Measurements from ENCODE around the gene AMDHD1.
"Not testable (repeated sequence)": the region's sequence is repeated elsewhere in the genome, so short reads cannot be mapped to it uniquely, and the experiment has no call there.

AMDHD1 gene

DNA sequence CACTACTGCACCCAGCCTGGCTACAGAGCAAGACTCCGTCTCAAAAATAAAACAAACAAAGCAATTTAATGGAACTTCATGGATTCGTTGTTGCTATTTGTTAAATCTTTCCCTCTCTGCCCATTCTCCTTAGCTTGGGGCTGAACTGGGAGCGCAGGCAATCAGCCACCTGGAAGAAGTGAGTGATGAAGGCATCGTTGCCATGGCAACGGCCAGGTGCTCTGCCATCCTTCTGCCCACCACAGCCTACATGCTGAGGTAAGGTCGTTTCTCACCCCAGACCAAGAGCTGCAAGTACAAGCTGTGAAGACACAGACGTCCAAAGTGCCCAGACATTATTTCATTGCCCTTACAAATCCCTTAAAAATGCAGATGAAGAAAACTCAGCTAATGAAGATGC is 19.1 kb downstream of the AMDHD1 start:
- in situ Hi-C loops (cut with MboI; ENCODE audit: low sequenced_read_pairs) = no loop called here

- in situ Hi-C loops (cut with MboI; ENCODE audit: low sequenced_read_pairs) = no loop called here
Measured at GRCh38 chr12:95963096-95963495, 20.0 kb downstream of the AMDHD1 start.

GRCh38 chr12:95966287-95966870 is 23.2 kb downstream of the AMDHD1 start:
- in situ Hi-C loops (cut with MboI; ENCODE audit: low sequenced_read_pairs) = no loop called here

DNA sequence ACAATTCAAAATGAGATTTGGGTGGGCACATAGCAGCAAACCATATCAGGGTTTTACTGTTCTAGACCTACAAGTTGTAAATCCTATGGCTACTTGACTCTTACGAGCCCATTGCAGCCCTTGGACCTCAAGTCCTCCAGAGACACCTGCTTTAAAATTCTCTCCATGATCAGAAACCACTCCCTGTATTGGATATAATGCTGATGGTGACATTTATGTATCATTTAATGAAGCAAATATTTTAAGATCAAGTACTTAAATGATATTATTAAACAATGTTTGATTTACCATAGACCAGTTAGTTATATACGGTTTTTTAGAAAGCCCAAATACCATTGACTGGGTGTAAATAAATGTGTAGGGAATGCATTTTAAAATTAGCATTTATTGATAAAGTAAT is 24.2 kb downstream of the AMDHD1 start:
- in situ Hi-C loops (cut with MboI; ENCODE audit: low sequenced_read_pairs) = no loop called here

- in situ Hi-C loops (cut with MboI; ENCODE audit: low sequenced_read_pairs) = not testable (repeated sequence)
Measured at GRCh38 chr12:95969116-95969515, 26.0 kb downstream of the AMDHD1 start.

- in situ Hi-C loops (cut with MboI; ENCODE audit: low sequenced_read_pairs) = no loop called here
Measured at GRCh38 chr12:95970905-95971304, 27.8 kb downstream of the AMDHD1 start.

GRCh38 chr12:95972832-95973456 is 29.8 kb downstream of the AMDHD1 start:
- in situ Hi-C loops (cut with MboI; ENCODE audit: low sequenced_read_pairs) = no loop called here

GRCh38 chr12:95974358-95974757 is 31.2 kb downstream of the AMDHD1 start:
- in situ Hi-C loops (cut with MboI; ENCODE audit: low sequenced_read_pairs) = no loop called here

DNA sequence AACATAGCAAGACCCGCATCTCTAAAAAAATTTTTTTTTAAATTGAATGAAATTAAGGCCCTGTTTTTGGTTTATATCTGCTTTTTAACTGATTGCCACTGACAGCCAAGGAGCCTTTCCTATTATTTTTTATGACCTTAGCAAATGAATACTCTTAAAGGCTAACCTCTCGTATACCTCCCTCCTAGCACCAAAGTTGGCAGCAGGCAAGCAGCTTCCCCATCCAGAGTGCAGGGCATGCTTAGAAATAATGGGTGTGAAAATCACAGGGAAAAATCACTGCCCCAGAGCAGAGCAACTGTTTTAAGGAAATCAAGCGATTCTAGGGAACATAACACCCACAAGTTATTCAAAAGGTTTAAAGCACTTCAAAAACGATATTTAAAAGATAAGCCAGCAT is 32.4 kb downstream of the AMDHD1 start:
- in situ Hi-C loops (cut with MboI; ENCODE audit: low sequenced_read_pairs) = no loop called here

- in situ Hi-C loops (cut with MboI; ENCODE audit: low sequenced_read_pairs) = no loop called here
Measured at GRCh38 chr12:95976416-95976832, 33.3 kb downstream of the AMDHD1 start.

DNA sequence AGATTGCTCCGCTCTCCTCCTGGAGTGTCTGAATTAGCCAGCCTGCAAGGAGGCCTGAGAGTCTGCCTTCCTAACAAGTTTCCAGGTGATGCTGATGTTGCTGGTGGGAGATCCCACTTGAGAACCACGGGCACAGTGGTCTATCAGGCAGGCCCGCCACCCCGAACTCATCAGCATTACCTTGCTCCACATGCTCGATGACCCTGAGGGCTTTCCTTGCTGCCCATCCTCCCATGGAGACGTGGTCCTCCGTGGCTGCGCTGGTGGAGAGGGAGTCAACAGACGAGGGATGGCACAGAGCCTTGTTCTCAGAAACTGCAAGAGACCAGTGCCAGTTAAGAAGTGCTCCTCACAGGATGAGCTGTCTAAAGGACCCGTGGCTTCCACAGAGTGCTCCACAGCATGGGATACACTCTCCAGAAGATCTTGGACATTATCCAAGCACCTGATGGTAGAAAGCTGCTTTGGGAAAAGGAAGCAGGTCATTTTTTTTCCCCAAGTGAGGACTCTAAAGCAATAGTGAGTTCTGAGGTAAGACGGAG is 34.7 kb downstream of the AMDHD1 start:
- in situ Hi-C loops (cut with MboI; ENCODE audit: low sequenced_read_pairs) = no loop called here

GRCh38 chr12:95978351-95978750 is 35.2 kb downstream of the AMDHD1 start:
- in situ Hi-C loops (cut with MboI; ENCODE audit: low sequenced_read_pairs) = no loop called here

GRCh38 chr12:95978774-95979173 is 35.6 kb downstream of the AMDHD1 start:
- in situ Hi-C loops (cut with MboI; ENCODE audit: low sequenced_read_pairs) = no loop called here

DNA sequence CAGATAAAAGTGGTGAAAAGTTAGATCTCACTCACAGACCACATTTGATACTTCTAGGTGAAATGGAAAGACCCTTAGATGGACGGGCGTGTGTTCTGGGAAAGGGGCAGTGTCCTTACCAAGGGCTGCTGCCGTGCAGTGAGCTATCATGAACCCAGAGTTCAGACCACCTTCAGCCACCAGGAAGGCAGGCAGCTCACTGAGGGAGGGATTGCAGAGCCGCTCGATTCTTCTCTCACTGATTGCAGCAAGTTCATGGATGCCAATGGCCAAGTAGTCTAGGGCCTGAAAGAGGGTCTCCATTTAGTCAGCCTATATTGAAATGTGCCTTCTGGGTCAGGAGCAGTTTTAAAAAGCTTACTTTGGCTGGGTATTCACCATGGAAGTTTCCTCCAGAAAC is 37.3 kb downstream of the AMDHD1 start:
- in situ Hi-C loops (cut with MboI; ENCODE audit: low sequenced_read_pairs) = no loop called here

GRCh38 chr12:95982602-95983001 is 39.5 kb downstream of the AMDHD1 start:
- in situ Hi-C loops (cut with MboI; ENCODE audit: low sequenced_read_pairs) = no loop called here

GRCh38 chr12:95984682-95985081 is 41.6 kb downstream of the AMDHD1 start:
- in situ Hi-C loops (cut with MboI; ENCODE audit: low sequenced_read_pairs) = no loop called here

- in situ Hi-C loops (cut with MboI; ENCODE audit: low sequenced_read_pairs) = no loop called here
Measured at GRCh38 chr12:95986635-95987570, 43.8 kb downstream of the AMDHD1 start.

GRCh38 chr12:95988506-95989275 is 45.6 kb downstream of the AMDHD1 start:
- in situ Hi-C loops (cut with MboI; ENCODE audit: low sequenced_read_pairs) = no loop called here

DNA sequence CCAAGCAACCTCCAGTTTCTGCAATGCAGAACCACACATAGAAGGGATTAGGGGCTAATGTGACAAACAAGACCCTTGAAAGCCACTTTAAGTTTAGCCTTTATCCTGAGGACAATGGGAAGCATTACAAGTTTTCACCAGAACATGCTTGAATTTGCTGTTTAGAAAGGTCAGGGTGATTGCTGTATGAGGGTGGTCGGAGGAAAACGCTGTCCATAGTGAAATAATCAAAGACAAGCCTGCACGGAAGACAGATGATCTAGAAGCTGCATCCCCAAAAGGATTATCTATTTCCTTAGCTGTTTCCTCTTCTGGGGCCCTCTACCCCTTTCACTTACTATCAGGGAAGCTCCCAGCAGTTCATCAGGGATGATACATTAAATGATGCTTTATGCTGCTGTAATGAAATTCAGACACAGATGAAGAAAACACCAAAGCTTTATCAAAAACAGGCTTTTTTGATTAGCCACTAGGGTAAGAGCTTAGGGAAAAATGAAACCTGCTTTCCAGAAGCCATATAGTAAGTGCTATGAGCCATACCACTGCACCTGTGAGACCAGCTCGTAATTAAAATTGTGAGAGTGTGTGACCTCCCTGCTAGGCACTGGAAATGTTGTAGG is 46.5 kb downstream of the AMDHD1 start:
- in situ Hi-C loops (cut with MboI; ENCODE audit: low sequenced_read_pairs) = no loop called here

- in situ Hi-C loops (cut with MboI; ENCODE audit: low sequenced_read_pairs) = no loop called here
Measured at GRCh38 chr12:95990136-95990535, 47.0 kb downstream of the AMDHD1 start.
